HG03135 (cell line): ENCODE data around the gene MRPL9.
"Not testable (repeated sequence)": the region's sequence is repeated elsewhere in the genome, so short reads cannot be mapped to it uniquely, and the experiment has no call there.

Experiments used
- ATAC-seq: cut with Tn5 transposase; IDR thresholded peaks from one replicate; pipeline ENCODE4 v1.9.1; 2021; ENCODE audit warnings: mild to moderate bottlenecking, moderate library complexity; ENCODE audit not compliant: unreplicated experiment

Gene MRPL9

GRCh38 chr1:151787689-151788088 lies 24.4 kb upstream of the MRPL9 start:
- no peak for ATAC-seq

GRCh38 chr1:151783796-151784195 lies 20.5 kb upstream of the MRPL9 start:
- no peak for ATAC-seq

GRCh38 chr1:151782741-151783140 lies 19.4 kb upstream of the MRPL9 start:
- no peak for ATAC-seq

- not testable (repeated sequence) for ATAC-seq
Measured at GRCh38 chr1:151782026-151782425, 18.7 kb upstream of the MRPL9 start.

- ATAC-seq, result not testable (repeated sequence)
Measured at GRCh38 chr1:151780736-151781135, 17.4 kb upstream of the MRPL9 start.

- ATAC-seq, result no peak
Measured at GRCh38 chr1:151779852-151780251, 16.6 kb upstream of the MRPL9 start.

- ATAC-seq, result no peak
Measured at GRCh38 chr1:151777317-151777716, 14.0 kb upstream of the MRPL9 start.

GRCh38 chr1:151776665-151777062 lies 13.4 kb upstream of the MRPL9 start:
- ATAC-seq, result no peak

- no peak for ATAC-seq
Measured at GRCh38 chr1:151775894-151776664, 12.8 kb upstream of the MRPL9 start.

- ATAC-seq, result no peak
Measured at GRCh38 chr1:151774256-151774922, 11.1 kb upstream of the MRPL9 start.

GRCh38 chr1:151773702-151774101 lies 10.4 kb upstream of the MRPL9 start:
- no peak for ATAC-seq

GRCh38 chr1:151769270-151769669 lies 6.0 kb upstream of the MRPL9 start:
- ATAC-seq, result not testable (repeated sequence)

GRCh38 chr1:151768351-151769066 lies 5.2 kb upstream of the MRPL9 start:
- ATAC-seq, result not testable (repeated sequence)

GRCh38 chr1:151763990-151764389 lies 694 bp upstream of the MRPL9 start:
- ATAC-seq, result no peak

GRCh38 chr1:151760597-151761385 lies 2.5 kb downstream of the MRPL9 start:
- no peak for ATAC-seq

- no peak for ATAC-seq
Measured at GRCh38 chr1:151759241-151759640, 4.1 kb downstream of the MRPL9 start.

- no peak for ATAC-seq
Measured at GRCh38 chr1:151756291-151756690, 7.0 kb downstream of the MRPL9 start.

GRCh38 chr1:151741516-151741915 lies 21.8 kb downstream of the MRPL9 start:
- no peak for ATAC-seq

- no peak for ATAC-seq
Measured at GRCh38 chr1:151739590-151740355, 23.5 kb downstream of the MRPL9 start.

- no peak for ATAC-seq
Measured at GRCh38 chr1:151737479-151737878, 25.8 kb downstream of the MRPL9 start.
